Retinal pigment epithelial cell (primary cell): ENCODE measurements around the gene PARVA.

Source experiments
- DNase-seq: peaks from one replicate; pipeline ENCODE4 v3.0.0-alpha.2; 2010; ENCODE audit warnings: low read depth
- H3K4me3 ChIP-seq: 2 replicates; pipeline ENCODE4 v1.5.1; 2011; ENCODE audit warnings: mild to moderate bottlenecking, low read length, control low read depth, moderate library complexity
- TF ChIP-seq, protein P1 (sequence below): conservative IDR thresholded peaks from 2 replicates; pipeline ENCODE4 v1.5.1; 2011; ENCODE audit warnings: low read depth, low read length, control low read depth, inconsistent platforms

PARVA gene

DNA sequence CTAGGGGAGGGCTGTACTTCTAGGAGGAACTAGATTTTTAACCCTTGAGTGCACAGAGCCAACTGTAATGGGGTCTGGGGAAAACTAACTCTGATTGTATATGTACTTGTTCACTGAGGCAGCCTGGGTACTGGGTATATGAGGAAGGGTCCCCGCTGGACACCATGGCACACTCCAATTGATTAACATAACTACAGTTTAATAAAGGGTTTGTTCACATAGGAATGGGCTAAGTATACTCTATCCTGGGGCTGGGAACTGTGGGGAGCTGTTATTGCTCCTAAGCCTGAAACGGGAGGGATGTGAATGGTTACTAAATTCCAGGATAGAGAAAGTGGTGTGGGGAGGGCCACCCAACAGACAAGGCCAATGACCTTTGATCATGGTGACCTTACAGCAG lies 67.6 kb downstream of the PARVA start:
- no peak overlapping the region for H3K4me3 ChIP-seq
- no peak for DNase-seq
- TF ChIP-seq, protein P1, sequence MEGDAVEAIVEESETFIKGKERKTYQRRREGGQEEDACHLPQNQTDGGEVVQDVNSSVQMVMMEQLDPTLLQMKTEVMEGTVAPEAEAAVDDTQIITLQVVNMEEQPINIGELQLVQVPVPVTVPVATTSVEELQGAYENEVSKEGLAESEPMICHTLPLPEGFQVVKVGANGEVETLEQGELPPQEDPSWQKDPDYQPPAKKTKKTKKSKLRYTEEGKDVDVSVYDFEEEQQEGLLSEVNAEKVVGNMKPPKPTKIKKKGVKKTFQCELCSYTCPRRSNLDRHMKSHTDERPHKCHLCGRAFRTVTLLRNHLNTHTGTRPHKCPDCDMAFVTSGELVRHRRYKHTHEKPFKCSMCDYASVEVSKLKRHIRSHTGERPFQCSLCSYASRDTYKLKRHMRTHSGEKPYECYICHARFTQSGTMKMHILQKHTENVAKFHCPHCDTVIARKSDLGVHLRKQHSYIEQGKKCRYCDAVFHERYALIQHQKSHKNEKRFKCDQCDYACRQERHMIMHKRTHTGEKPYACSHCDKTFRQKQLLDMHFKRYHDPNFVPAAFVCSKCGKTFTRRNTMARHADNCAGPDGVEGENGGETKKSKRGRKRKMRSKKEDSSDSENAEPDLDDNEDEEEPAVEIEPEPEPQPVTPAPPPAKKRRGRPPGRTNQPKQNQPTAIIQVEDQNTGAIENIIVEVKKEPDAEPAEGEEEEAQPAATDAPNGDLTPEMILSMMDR, result no peak

DNA sequence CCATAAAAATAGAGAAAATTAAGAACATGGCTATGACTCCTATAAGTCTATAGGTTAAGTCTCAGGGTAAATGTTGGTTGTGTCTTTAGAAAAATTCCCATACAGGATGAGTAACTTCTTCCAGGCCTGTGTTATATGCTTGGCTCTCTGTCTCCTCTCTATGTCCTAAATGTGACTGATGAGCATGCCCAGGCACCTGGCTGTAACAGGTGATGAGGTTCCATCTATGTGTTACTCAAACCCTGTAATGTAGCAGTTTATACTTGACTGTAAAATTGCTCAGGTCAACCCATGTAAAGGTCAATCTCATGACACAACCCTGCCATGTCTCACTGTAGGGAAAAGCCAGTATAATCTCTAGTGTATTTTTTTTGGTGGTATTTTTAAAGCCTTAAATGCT lies 69.5 kb downstream of the PARVA start:
- TF ChIP-seq, protein P1, result no peak
- DNase-seq, result no peak
- H3K4me3 ChIP-seq, result no peak overlapping the region

DNA sequence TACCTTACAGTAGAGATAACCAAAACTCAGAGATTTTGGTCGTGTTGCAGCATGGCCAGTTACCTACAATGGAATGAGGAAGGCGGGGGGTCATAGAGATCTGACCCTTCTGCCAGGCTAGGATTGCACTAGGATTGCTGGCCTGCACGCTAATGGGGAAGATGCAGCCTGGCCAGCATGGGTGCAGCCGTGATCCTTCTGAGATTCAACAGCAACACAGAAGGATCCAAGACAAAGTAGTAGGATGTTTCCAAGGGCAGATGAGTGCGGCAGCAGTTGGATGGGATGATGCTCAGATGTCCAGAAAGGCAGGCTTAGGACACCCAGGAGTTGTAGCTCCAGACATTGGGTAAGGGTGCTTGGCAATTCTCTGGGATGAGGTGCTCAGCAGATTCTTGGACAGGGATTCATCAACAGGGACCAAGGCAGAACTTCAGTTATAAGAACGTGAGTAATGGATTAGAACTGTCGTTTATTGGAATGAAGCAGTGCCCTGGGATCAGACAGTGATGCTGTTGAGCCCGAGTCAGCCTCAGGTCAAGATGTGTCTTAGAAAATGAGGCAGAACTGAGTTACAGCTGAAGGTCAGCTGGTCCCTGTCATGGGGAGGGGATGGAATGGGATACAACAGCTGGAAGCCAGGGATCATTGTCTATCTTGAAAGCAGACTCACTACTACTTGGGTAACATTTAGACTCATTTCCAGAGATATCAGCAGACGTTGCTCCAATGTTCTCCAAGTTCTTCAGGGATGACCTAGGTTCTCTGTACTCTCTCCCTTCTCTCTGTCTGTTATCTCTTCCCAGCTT lies 71.0 kb downstream of the PARVA start:
- no peak overlapping the region for H3K4me3 ChIP-seq
- TF ChIP-seq, protein P1, result no peak
- no peak for DNase-seq

DNA sequence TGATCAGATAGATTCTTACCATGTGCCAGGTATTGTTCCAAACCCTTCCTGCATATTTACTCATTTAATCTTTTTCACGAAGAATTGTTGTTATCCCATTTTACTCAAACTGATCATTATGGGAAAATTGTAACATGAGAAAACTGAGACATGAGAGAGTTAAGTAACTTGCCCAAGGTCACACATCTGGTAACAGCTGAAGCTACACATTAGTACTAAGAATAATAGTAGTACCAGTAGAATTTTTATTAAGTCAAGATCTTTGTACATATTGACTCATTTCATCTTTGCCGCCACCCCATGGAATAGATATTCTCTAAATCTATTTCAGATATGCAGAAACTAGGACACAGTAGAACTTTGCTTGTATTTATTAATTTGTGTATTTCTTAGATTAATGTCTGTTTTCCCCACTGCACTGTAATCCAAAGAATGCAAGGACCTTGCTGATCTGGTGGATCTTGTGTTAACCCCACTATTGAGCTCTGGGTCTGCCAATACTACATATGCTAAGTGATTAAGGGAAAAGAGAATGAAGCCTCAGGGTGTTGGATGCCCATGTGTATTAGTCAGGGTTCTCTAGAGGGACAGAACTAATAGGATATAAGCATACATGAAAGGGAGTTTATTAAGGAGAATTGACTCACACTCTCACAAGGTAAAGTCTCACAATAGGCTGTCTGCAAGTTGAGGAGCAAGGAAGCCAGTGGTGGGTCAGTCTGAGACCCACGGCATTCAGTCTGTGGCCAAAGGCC lies 72.8 kb downstream of the PARVA start:
- DNase-seq, result peak; percentile 67
- H3K4me3 ChIP-seq, result no peak overlapping the region
- TF ChIP-seq, protein P1, result no peak

DNA sequence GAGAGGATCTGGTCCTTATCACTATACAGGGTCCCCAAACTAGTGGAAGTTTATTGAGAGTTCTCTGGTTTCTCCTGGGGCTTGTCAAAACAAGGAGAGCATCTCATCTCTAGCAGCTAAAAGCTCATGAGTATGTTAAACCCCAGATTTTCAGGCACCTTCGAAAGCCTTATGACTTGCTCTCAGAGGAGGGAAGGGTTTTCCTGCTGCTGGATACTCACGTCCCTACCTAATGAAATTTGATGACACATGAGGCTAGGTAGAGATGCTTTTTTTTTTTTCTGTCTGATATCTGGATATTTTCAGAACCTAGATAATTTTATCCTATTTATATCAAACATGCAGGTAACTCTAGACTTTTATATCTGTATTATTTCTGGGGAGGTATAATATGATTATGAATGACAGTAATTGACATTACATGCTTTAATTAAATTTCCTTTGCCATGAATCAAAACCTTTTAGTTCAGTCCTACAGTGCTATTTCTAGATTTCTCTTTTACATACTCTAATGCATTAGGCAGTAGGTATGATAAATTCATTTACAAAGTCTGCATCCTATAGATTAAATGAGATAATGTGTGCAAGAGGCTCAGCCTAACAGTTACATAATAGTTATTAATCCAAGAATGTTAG lies 73.9 kb downstream of the PARVA start:
- DNase-seq, result no peak
- TF ChIP-seq, protein P1, result no peak
- H3K4me3 ChIP-seq, result no peak overlapping the region

DNA sequence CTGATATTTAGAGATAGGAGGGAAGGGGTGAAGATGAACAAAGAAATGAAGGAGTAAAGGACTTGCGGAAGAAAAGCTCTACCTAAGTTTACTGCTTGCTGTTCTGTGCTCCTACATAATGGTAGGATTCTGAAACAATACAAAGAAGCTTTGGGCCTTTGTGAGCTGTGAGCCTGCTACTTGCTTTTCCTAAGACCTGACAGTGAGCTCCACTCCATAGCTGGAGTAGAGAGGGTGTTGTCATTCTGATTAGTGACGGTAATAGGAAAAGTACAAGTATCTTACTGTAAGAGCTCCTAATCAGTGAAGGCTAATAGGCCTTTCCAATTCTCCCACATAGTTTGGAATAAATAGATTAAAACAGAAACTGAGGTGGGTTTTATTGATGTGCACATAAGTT lies 75.9 kb downstream of the PARVA start:
- no peak for DNase-seq
- TF ChIP-seq, protein P1, result no peak
- H3K4me3 ChIP-seq, result no peak overlapping the region
